ENCODE results near the gene PCYT2.

- no peak for TF ChIP-seq CTCF (IDR thresholded peaks at IDR 0.05)
- TF ChIP-seq POLR2A (IDR thresholded peaks at IDR 0.05): no peak
These were observed 37.6 kb upstream of the PCYT2 start for GRCh38 chr17:81948635-81949378.

Data from prostate gland (tissue), 2 donors.